GM06990 (cell line): ENCODE data around the gene GGTLC2.
"Not testable (repeated sequence)": the region's sequence is repeated elsewhere in the genome, so short reads cannot be mapped to it uniquely, and the experiment has no call there.

Experiments used
- DNase-seq: peaks from one replicate; pipeline ENCODE4 v3.0.0-alpha.2; 2011; ENCODE audit not compliant: insufficient read length; ENCODE audit errors: extremely low read depth
- H3K27me3 ChIP-seq: replicated peaks from 2 replicates; pipeline ENCODE4 v1.6.0; 2011; ENCODE audit warnings: low read length; ENCODE audit not compliant: control insufficient read depth, insufficient read depth
- H3K36me3 ChIP-seq: 2 replicates; pipeline ENCODE4 v1.5.1; 2011; ENCODE audit warnings: low read length; ENCODE audit not compliant: control insufficient read depth, insufficient read depth
- H3K4me3 ChIP-seq: replicated peaks from 2 replicates; pipeline ENCODE4 v1.5.1; 2011; ENCODE audit warnings: low read depth, mild to moderate bottlenecking, control low read depth, low read length
- CTCF ChIP-seq: IDR thresholded peaks from 2 replicates; pipeline ENCODE4 v1.5.1; 2011; ENCODE audit warnings: low read length, control low read depth, mild to moderate bottlenecking, inconsistent platforms; ENCODE audit not compliant: insufficient read depth, poor library complexity, severe bottlenecking

Gene GGTLC2

DNA sequence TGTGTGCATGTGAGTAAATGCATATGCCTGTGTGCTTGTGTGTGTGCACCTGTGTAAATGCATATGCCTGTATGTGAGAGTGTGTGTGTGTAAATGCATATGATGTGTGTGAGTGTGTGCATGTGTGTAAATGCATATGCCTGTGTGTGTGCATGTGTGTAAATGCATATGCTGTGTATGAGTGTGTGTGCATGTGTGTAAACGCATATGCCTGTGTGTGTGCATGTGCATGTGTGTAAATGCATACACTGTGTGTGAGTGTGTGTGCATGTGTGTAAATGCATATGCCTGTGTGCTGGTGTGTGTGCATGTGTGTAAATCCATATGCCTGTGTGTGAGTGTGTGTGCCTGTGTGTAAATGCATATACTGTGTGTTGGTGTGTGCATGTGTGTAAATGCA is 37.8 kb downstream of the GGTLC2 start:
- Histone ChIP-seq H3K36me3 (no peaks in the 10 kb centered on the region), H3K27me3 (no peaks in the 10 kb centered on the region), H3K4me3 (no peak overlapping the region)
- TF ChIP-seq CTCF, result no peak
- DNase-seq, result no peak

GRCh38 chr22:22682807-22683667 is 38.6 kb downstream of the GGTLC2 start:
- no peak for DNase-seq
- H3K36me3 ChIP-seq, result no peaks in the 10 kb centered on the region
- TF ChIP-seq CTCF, result no peak
- H3K27me3 ChIP-seq, result no peaks in the 10 kb centered on the region
- no peak overlapping the region for H3K4me3 ChIP-seq

GRCh38 chr22:22683668-22684361 is 39.4 kb downstream of the GGTLC2 start:
- TF ChIP-seq CTCF, result no peak
- H3K36me3 ChIP-seq, result no peaks in the 10 kb centered on the region
- no peak for DNase-seq
- H3K27me3 ChIP-seq, result no peaks in the 10 kb centered on the region
- H3K4me3 ChIP-seq, result no peak overlapping the region

- Histone ChIP-seq H3K4me3 (no peak overlapping the region), H3K27me3 (no peaks in the 10 kb centered on the region), H3K36me3 (no peaks in the 10 kb centered on the region)
- peak; percentile 57 for TF ChIP-seq CTCF
- DNase-seq, result no peak
These were observed 40.5 kb downstream of the GGTLC2 start for GRCh38 chr22:22684580-22685561.

DNA sequence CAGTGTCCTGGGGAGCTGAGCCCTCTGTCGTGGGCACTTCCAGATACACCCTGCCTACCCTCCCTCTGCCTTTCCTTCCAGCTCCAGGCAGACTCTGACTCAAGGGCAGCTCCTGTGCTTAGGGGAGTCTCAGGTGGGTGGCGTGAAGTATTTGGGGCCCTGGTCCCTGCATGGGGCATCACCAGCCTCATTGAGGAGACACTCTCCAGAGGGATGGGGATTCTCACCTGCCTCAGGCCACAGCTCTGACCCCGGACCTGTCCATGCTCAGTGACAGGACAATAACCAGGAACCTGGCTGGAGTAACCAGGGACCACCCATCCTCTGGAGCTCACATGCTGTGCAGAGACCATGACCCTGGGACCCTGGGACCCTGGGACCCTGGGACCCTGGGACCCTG is 41.2 kb downstream of the GGTLC2 start:
- TF ChIP-seq CTCF, result no peak
- DNase-seq, result no peak
- no peak overlapping the region for H3K4me3 ChIP-seq
- H3K36me3 ChIP-seq, result no peaks in the 10 kb centered on the region
- no peaks in the 10 kb centered on the region for H3K27me3 ChIP-seq

DNA sequence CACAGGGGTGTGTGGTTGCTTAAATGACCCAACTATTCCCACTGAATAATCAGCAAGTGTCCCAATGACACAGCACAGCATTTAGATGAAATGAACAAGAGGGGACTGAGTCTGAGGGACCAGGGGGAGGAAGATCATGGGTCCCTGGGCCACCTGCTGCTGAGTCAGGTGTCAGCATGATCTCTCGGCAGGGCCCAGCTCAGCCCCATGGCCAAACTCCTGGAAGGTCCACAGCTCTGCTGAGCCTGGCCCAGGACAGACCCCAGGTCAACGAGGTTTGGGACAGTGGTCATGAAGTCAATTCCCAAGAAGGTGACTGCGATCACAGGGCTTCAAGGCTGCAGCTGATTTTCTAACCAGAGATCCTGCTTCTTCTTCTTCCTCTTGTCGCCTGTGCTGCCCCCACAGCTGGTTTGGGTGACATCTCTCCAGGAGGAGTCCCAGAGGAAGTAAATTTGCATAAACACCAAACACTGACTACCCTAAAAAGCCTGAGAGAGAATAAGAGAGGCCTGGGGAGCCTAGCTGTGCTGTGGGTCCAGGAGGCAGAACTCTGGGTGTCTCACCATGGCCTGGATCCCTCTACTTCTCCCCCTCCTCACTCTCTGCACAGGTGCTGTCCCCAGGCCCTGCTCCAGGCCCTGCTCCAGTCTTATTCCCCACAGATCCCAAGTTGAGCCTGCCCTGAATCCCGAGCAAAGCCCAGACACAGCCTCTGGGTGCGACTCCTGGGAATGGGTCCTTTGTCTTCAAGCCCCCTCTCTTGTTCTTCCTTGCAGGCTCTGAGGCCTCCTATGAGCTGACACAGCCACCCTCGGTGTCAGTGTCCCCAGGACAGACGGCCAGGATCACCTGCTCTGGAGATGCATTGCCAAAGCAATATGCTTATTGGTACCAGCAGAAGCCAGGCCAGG is 42.0 kb downstream of the GGTLC2 start:
- H3K27me3 ChIP-seq, H3K4me3 ChIP-seq, H3K36me3 ChIP-seq: not testable (repeated sequence)
- peak; percentile 25 for DNase-seq
